ENCODE measurements around the gene TGFB2.
A peak's percentile ranks its signal among the peaks of the same experiment; 100 is the strongest.

Gene TGFB2

DNA sequence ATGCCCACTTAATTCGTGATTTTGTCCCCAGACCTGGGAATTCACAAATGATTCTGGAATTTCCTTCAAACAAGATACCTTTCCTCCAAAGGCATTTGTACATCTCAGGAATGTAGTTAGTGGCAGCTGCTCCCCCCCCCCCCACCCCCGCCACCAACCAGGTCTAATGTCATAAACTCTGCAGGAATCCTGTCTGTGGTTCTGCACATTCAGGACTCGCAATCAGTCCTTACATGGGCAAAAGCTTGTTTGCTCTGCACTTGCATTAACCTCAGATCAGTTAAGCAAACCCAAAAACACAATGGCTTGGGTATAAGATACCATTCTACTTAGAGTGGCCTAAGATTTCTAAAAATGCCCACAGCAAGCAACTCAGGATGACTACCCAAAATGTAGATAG, 143.8 kb downstream of the TGFB2 start:
- DNase-seq, result no peak
- H2AK5ac ChIP-seq (ENCODE audit: low read length, severe bottlenecking), result no peak overlapping the region
- no peak overlapping the region for H2AFZ ChIP-seq (ENCODE audit: low read depth, low read length)
- no peak overlapping the region for H4K91ac ChIP-seq (ENCODE audit: low read length)
- no peaks in the 10 kb centered on the region for H3K4me1 ChIP-seq (ENCODE audit: control insufficient read depth, insufficient read depth, low read depth, low read length)
- H3K9me3 ChIP-seq (ENCODE audit: control insufficient read depth, low read length), result no peaks in the 10 kb centered on the region
- H3K36me3 ChIP-seq (ENCODE audit: control insufficient read depth in 1 of 2, insufficient read depth in 2 of 2, low read depth in 1 of 2, low read length in 2 of 2), result no peaks in the 10 kb centered on the region
- H3K4ac ChIP-seq (ENCODE audit: low read depth in 1 of 2, low read length in 2 of 2), result no peak overlapping the region
- H3K27me3 ChIP-seq (ENCODE audit: control insufficient read depth in 1 of 2, insufficient read depth in 1 of 2, low read length in 2 of 2), result no peaks in the 10 kb centered on the region
- H3K79me1 ChIP-seq (replicated peaks; ENCODE audit: low read length, poor library complexity, severe bottlenecking), result no peaks in the 10 kb centered on the region
- H3K14ac ChIP-seq (ENCODE audit: low read length in 2 of 2), result no peak overlapping the region
- no peak overlapping the region for H2BK5ac ChIP-seq (ENCODE audit: low read depth, low read length, poor library complexity, severe bottlenecking)
- no peak overlapping the region for H3K4me2 ChIP-seq (ENCODE audit: low read length, poor library complexity, severe bottlenecking)
- peak overlapping the region; percentile 96 for H3K27ac ChIP-seq (ENCODE audit: low read length, poor library complexity, severe bottlenecking)
- no peak overlapping the region for H2BK12ac ChIP-seq (ENCODE audit: low read length in 2 of 2)
- H4K8ac ChIP-seq (ENCODE audit: low read length), result no peak overlapping the region
- WGBS, result no CpG with 5 or more reads among the region's 3 CpGs
- no peak overlapping the region for H3K4me3 ChIP-seq (ENCODE audit: insufficient read depth in 1 of 2, low read depth in 1 of 2, low read length in 2 of 2)
- no peak overlapping the region for H3K23ac ChIP-seq (ENCODE audit: low read length in 2 of 2)
- H3K9ac ChIP-seq (ENCODE audit: low read length), result no peak overlapping the region
- no peak overlapping the region for H2BK120ac ChIP-seq (ENCODE audit: low read depth, low read length)
- H2BK15ac ChIP-seq (ENCODE audit: low read depth, poor library complexity, severe bottlenecking), result no peak overlapping the region
- no peak overlapping the region for H3K18ac ChIP-seq (ENCODE audit: low read depth in 1 of 2, low read length in 2 of 2)

DNA sequence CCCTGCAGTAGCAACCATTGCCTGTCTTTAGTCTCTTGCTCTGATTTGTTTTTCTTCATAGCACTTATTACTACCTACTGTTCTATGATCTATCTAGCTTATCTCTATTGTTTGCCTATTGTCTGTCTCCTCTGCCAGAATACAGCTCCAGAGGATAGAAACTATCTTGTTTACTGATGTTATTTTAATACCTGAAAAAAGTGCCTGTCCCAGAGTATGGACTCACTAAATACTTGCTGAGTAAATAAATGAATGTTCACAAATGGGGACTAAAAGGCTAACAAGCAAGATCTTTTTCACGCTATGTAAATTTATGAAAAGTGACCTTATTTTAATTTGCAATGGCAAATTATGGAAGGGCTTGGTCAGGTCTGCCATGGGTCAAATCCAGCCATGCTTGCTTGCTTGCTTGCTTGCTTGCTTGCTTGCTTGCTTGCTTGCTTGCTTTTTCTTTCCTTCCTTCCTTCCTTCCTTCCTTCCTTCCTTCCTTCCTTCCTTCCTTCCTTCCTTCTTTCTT, 145.3 kb downstream of the TGFB2 start:
- no peak overlapping the region for H2AFZ ChIP-seq (ENCODE audit: low read depth, low read length)
- H2BK5ac ChIP-seq (ENCODE audit: low read depth, low read length, poor library complexity, severe bottlenecking), result no peak overlapping the region
- H3K9ac ChIP-seq (ENCODE audit: low read length), result no peak overlapping the region
- no peak overlapping the region for H3K4me3 ChIP-seq (ENCODE audit: insufficient read depth in 1 of 2, low read depth in 1 of 2, low read length in 2 of 2)
- H3K18ac ChIP-seq (ENCODE audit: low read depth in 1 of 2, low read length in 2 of 2), result no peak overlapping the region
- WGBS, result 100% methylated on average over 1 of the region's 1 CpG
- no peaks in the 10 kb centered on the region for H3K27me3 ChIP-seq (ENCODE audit: control insufficient read depth in 1 of 2, insufficient read depth in 1 of 2, low read length in 2 of 2)
- H3K9me3 ChIP-seq (ENCODE audit: control insufficient read depth, low read length), result no peaks in the 10 kb centered on the region
- no peaks in the 10 kb centered on the region for H3K36me3 ChIP-seq (ENCODE audit: control insufficient read depth in 1 of 2, insufficient read depth in 2 of 2, low read depth in 1 of 2, low read length in 2 of 2)
- H3K4me1 ChIP-seq (ENCODE audit: control insufficient read depth, insufficient read depth, low read depth, low read length), result peaks cover 1% of the 10 kb centered on the region
- peak overlapping the region; percentile 69 for H3K27ac ChIP-seq (ENCODE audit: low read length, poor library complexity, severe bottlenecking)
- no peak overlapping the region for H3K23ac ChIP-seq (ENCODE audit: low read length in 2 of 2)
- no peak overlapping the region for H3K4ac ChIP-seq (ENCODE audit: low read depth in 1 of 2, low read length in 2 of 2)
- no peak overlapping the region for H2BK120ac ChIP-seq (ENCODE audit: low read depth, low read length)
- H3K14ac ChIP-seq (ENCODE audit: low read length in 2 of 2), result no peak overlapping the region
- peak overlapping the region; percentile 79 for H2AK5ac ChIP-seq (ENCODE audit: low read length, severe bottlenecking)
- H2BK15ac ChIP-seq (ENCODE audit: low read depth, poor library complexity, severe bottlenecking), result no peak overlapping the region
- no peak overlapping the region for H4K8ac ChIP-seq (ENCODE audit: low read length)
- no peaks in the 10 kb centered on the region for H3K79me1 ChIP-seq (replicated peaks; ENCODE audit: low read length, poor library complexity, severe bottlenecking)
- no peak overlapping the region for H2BK12ac ChIP-seq (ENCODE audit: low read length in 2 of 2)
- no peak overlapping the region for H4K91ac ChIP-seq (ENCODE audit: low read length)
- H3K4me2 ChIP-seq (ENCODE audit: low read length, poor library complexity, severe bottlenecking), result no peak overlapping the region
- DNase-seq, result no peak

DNA sequence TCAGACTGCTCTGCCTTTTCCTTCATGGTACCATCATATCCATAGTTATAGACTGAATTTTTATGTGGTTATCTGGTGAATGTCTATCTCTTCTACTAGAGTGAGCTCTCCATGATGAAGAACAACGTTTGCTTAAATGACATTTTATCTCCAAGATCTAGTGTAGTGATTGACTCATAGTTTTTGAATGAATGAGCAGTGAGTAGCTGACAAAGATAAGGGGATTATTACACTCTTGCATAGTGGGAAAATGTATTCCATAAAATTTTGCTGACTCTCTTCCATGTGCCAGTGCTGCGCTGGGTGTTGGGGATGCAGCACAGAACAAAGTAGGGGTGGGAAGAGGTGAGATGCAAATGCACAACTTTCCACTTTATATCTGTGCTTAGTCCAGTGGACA, 147.7 kb downstream of the TGFB2 start:
- no peak overlapping the region for H3K9ac ChIP-seq (ENCODE audit: low read length)
- no peak overlapping the region for H2BK12ac ChIP-seq (ENCODE audit: low read length in 2 of 2)
- no peaks in the 10 kb centered on the region for H3K36me3 ChIP-seq (ENCODE audit: control insufficient read depth in 1 of 2, insufficient read depth in 2 of 2, low read depth in 1 of 2, low read length in 2 of 2)
- H4K91ac ChIP-seq (ENCODE audit: low read length), result no peak overlapping the region
- H3K79me1 ChIP-seq (replicated peaks; ENCODE audit: low read length, poor library complexity, severe bottlenecking), result no peaks in the 10 kb centered on the region
- 67% methylated on average over 2 of the region's 2 CpGs for WGBS
- no peak overlapping the region for H4K8ac ChIP-seq (ENCODE audit: low read length)
- H3K23ac ChIP-seq (ENCODE audit: low read length in 2 of 2), result no peak overlapping the region
- no peaks in the 10 kb centered on the region for H3K9me3 ChIP-seq (ENCODE audit: control insufficient read depth, low read length)
- no peak overlapping the region for H2AFZ ChIP-seq (ENCODE audit: low read depth, low read length)
- no peak overlapping the region for H2BK15ac ChIP-seq (ENCODE audit: low read depth, poor library complexity, severe bottlenecking)
- H3K14ac ChIP-seq (ENCODE audit: low read length in 2 of 2), result no peak overlapping the region
- H3K18ac ChIP-seq (ENCODE audit: low read depth in 1 of 2, low read length in 2 of 2), result no peak overlapping the region
- no peak overlapping the region for H3K4me2 ChIP-seq (ENCODE audit: low read length, poor library complexity, severe bottlenecking)
- H3K27me3 ChIP-seq (ENCODE audit: control insufficient read depth in 1 of 2, insufficient read depth in 1 of 2, low read length in 2 of 2), result no peaks in the 10 kb centered on the region
- no peak overlapping the region for H3K27ac ChIP-seq (ENCODE audit: low read length, poor library complexity, severe bottlenecking)
- H2BK5ac ChIP-seq (ENCODE audit: low read depth, low read length, poor library complexity, severe bottlenecking), result no peak overlapping the region
- no peak overlapping the region for H3K4ac ChIP-seq (ENCODE audit: low read depth in 1 of 2, low read length in 2 of 2)
- H3K4me3 ChIP-seq (ENCODE audit: insufficient read depth in 1 of 2, low read depth in 1 of 2, low read length in 2 of 2), result no peak overlapping the region
- H3K4me1 ChIP-seq (ENCODE audit: control insufficient read depth, insufficient read depth, low read depth, low read length), result peaks cover 1% of the 10 kb centered on the region
- peak overlapping the region; percentile 50 for H2AK5ac ChIP-seq (ENCODE audit: low read length, severe bottlenecking)
- no peak overlapping the region for H2BK120ac ChIP-seq (ENCODE audit: low read depth, low read length)
- DNase-seq, result no peak

DNA sequence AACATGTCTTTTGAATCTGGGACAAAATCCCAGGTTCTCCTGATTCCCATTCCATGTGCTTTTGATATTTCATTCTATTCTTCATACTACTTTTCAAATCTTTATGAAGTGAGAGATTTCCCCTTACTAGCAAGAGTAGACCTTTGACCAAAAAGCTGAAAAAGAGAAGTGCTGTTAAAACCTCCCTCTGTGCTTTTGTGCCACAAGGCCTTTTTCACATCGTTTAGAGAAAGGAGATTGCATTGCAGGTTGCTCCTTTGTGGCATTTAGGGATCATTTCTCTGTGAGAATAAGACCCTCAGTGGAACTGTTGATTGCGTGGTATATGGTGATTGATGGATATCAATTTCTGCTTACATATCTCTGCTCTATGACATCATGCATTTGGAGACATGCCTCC, 148.8 kb downstream of the TGFB2 start:
- Histone ChIP-seq H3K23ac (ENCODE audit: low read length in 2 of 2) (no peak overlapping the region), H3K27me3 (ENCODE audit: control insufficient read depth in 1 of 2, insufficient read depth in 1 of 2, low read length in 2 of 2) (no peaks in the 10 kb centered on the region), H4K91ac (ENCODE audit: low read length) (no peak overlapping the region), H3K79me1 (replicated peaks; ENCODE audit: low read length, poor library complexity, severe bottlenecking) (no peaks in the 10 kb centered on the region), H2BK15ac (ENCODE audit: low read depth, poor library complexity, severe bottlenecking) (no peak overlapping the region), H3K4me3 (ENCODE audit: insufficient read depth in 1 of 2, low read depth in 1 of 2, low read length in 2 of 2) (no peak overlapping the region), H3K4me1 (ENCODE audit: control insufficient read depth, insufficient read depth, low read depth, low read length) (peaks cover 3% of the 10 kb centered on the region), H3K14ac (ENCODE audit: low read length in 2 of 2) (no peak overlapping the region), H2AFZ (ENCODE audit: low read depth, low read length) (no peak overlapping the region), H2BK5ac (ENCODE audit: low read depth, low read length, poor library complexity, severe bottlenecking) (no peak overlapping the region), H3K9ac (ENCODE audit: low read length) (no peak overlapping the region), H3K4ac (ENCODE audit: low read depth in 1 of 2, low read length in 2 of 2) (no peak overlapping the region), H2AK5ac (ENCODE audit: low read length, severe bottlenecking) (peak overlapping the region; percentile 76), H3K4me2 (ENCODE audit: low read length, poor library complexity, severe bottlenecking) (no peak overlapping the region), H3K9me3 (ENCODE audit: control insufficient read depth, low read length) (no peaks in the 10 kb centered on the region), H3K36me3 (ENCODE audit: control insufficient read depth in 1 of 2, insufficient read depth in 2 of 2, low read depth in 1 of 2, low read length in 2 of 2) (no peaks in the 10 kb centered on the region), H2BK120ac (ENCODE audit: low read depth, low read length) (no peak overlapping the region), H3K18ac (ENCODE audit: low read depth in 1 of 2, low read length in 2 of 2) (no peak overlapping the region), H3K27ac (ENCODE audit: low read length, poor library complexity, severe bottlenecking) (no peak overlapping the region), H4K8ac (ENCODE audit: low read length) (no peak overlapping the region), H2BK12ac (ENCODE audit: low read length in 2 of 2) (no peak overlapping the region)
- DNase-seq, result no peak
- 39% methylated on average over 1 of the region's 2 CpGs for WGBS

All from mesenchymal stem cell (in vitro differentiated cells and primary cell).